Femur (tissue), 1 donor: ENCODE data around the gene PPP2R1B.
A peak's percentile ranks its signal among the peaks of the same experiment; 100 is the strongest.
"Not testable (repeated sequence)": the region's sequence is repeated elsewhere in the genome, so short reads cannot be mapped to it uniquely, and the experiment has no call there.

Experiments
- DNase-seq: peaks from one replicate; pipeline ENCODE4 v3.0.0-alpha.2; 2017

The PPP2R1B gene

DNA sequence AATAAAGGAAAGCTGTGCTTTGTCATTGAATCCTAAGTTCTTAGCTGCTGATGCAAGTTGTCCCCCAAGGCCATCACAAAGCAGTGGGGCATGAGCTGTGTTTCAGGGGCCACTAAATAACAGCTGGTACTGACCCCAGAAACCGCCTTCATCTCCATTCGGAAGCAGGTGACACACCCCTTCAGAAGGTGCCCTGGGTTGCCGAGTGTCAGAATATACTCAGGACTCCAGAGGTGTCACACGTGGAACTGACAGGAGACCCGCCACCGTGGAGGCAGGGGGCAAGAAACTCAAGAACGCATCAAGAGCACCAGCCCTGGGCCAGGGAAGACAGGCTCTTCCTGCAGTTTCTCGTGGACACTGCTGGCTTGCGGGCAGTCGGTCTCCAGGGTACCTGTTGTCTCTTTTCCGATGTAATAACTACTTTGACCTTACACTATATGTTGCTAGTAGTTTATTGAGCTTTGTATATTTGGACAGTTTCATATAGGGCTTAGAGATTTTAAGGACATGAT, 41.5 kb downstream of the PPP2R1B start:
- DNase-seq, result no peak

DNA sequence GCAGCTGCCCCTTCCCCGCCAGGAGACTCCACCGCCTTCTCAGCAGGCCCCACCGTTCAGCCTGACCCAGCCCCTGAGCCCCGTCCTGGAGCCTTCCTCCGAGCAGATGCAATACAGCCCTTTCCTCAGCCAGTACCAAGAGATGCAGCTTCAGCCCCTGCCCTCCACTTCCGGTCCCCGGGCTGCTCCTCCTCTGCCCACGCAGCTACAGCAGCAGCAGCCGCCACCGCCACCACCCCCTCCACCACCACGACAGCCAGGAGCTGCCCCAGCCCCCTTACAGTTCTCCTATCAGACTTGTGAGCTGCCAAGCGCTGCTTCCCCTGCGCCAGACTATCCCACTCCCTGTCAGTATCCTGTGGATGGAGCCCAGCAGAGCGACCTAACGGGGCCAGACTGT, 42.6 kb downstream of the PPP2R1B start:
- DNase-seq, result no peak

DNA sequence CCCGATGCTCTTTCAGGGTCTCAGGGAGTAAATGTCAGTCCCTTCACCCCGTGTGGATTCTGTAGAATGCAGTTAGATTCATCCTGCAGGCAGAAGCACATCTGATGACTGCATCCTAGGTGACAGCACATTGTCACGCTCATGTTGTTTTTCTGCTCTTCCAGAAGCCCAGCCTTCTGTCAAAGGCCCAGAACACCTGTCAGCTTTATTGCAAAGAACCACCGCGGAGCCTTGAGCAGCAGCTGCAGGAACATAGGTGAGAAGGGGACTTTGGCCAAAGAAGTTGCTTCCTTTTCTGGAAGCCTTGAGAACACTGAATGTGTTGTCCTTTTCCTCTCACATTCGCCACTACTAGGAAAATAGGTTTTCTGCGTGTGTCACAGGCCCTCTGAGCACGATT, 43.7 kb downstream of the PPP2R1B start:
- DNase-seq, result no peak

DNA sequence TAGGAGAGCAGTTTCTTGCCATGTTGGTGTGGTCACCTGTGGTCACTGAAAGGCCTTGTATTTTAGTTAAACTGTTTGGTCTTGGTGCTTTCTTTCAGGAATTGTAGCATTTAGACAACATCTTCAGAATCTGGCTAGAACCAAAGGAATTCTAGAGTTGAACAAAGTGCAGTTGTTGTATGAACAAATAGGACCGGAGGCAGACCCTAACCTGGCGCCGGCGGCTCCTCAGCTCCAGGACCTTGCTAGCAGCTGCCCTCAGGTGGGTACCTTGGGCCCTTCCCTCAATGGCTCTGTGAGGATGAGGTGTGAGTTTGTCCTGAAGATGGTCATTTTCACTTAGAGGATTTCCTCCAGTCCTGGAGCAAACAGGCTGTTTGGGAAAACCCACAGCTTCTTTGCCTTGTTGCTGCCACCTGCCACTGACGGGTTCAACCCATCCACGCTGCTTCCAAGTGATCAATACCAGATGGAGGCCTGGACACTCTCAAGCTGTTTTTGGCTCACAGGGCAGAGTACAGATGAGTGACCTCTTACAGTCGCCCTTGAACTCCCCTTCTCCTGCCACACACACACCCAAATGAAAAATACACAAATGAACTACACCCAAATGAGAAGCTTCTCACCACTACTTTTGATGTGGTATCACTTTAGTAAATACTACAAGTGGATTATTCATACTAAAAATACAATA, 45.2 kb downstream of the PPP2R1B start:
- no peak for DNase-seq

DNA sequence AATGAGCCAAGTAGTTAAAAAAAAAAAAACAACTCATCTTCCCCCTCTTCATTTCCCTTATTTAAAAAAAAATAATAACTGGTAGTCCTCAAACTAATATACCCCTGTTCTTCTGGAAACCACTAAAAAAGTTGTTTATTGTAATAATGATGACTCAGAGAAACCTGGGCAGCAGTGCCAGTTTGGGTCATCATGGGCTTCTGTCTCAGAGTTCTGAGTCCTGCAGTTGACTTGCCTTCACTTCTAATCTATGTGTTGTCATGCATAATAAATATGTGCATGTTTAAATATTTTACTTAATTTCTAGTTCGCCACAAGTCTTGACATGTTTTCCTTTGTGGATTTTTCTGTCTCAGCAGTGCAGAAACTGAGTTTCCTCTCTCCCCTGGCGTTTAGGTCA, 46.8 kb downstream of the PPP2R1B start:
- no peak for DNase-seq

DNA sequence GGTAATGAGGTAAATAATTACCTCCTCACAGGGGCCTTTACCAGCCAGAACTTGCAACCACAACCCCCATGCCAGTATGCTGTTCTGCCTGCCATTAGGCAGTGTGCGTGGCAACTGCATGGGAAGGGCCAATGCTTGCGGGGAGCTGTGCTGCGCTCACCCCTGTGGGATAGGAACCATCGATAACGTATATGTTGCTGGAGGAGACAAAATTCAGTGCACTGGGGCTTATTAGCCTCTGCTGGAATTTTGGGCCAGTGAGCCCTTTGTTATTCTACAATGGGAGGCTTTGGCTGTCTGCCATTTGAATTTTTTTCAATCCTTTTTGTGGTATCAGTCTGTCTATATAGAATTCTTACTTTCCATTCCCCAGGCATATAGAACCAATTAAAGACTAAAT, 47.3 kb downstream of the PPP2R1B start:
- DNase-seq, result no peak

DNA sequence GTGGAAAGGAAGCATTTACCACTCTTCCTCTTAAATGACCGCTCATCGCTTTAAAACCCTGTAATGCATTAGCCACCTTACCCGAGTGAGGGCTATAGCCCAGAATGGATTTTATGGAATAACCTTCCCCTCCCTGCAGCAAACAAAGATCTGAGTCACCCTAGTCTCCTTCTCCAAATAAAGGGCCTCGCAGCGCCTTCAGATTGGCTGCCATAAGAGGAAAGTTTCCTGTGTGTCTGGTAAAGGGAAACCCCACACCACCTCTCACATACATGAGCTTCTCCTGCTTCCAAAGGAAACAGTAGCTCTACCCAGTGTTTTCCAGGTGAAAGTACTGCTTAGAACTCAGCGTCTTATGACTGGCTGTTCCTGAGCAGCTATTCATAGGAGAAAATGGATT, 47.8 kb downstream of the PPP2R1B start:
- DNase-seq, result peak; percentile 33

DNA sequence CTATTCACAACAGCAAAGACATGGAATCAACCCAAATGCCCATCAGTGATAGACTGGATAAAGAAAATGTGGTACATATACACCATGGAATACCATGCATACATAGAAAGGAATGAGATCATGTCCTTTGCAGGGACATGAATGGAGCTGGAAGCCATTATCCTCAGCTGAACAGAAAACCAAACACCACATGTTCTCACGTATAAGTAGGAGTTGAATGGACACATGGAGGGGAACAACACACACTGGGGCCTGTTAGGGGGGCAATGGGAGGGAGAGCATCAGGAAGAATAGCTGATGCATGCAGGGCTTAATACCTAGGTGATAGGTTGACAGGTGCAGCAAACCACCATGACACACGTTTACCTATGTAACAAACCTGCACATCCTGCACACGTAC, 48.5 kb downstream of the PPP2R1B start:
- not testable (repeated sequence) for DNase-seq

DNA sequence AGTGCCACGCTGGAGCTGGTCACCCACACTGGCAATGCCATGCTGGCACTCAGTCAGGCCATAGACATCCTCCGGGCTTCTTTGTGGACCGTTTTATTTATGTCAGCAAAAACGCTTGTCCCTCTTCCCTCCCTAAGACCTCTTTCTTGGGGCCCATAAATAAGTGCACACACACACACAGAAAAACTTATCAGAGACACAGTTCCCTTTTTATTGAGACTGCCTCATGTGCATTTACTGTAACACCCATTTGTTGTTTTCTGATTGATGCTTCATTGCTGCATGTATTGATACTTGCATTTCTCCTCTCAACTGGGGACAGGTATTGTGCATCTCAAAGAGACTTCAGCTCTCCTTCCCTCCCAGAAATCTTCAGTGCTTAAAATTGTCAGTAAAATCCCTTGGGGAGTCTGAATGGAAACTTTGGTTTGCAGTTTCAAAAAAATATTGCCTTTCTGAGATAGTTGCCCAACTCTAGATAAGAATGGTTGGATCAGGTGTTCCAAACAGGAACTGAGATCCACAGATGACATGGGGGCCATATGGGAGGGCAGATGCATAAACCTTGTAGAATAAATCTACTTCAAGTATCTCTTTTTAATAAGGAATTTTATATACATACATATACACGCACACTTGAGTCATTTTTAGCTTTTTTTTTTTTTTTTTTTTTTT, 50.9 kb downstream of the PPP2R1B start:
- no peak for DNase-seq

DNA sequence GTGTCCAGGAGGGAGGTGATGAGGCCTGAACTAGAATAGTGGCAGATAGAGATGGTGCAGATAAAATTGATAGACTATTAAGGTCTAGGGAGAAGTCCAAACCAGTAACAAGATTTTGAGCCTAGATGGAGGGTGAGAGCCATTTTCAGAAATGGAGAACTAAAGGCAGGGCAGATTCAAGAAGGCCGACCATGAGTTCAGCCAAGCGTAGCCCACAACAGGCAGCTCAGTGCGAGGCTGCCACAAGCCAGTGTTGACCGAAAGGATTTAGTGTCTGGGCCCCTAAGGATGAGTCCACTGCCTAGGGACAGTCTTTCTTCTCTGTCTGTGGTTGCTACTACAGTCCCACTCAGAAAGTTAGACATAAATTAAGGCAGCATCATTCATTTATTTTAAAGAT, 51.7 kb downstream of the PPP2R1B start:
- DNase-seq, result no peak

DNA sequence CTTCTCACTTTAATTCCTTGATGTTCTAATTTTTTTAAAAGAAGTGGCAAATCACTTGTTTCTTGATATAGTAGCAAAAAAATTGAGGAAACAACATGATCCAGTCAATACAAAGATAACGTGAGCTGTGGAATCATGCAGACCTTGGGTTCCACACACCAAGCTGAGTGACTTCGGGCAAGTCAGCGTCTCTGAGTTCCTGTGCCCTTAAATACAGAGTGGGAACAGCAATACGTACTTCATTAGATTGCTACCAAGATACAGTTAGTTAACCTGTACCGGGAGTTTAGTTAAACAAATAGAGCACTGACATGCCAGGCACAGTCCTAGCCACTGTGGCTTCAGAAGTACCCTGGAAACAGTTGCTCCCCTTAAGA, 58.5 kb downstream of the PPP2R1B start:
- DNase-seq, result no peak

DNA sequence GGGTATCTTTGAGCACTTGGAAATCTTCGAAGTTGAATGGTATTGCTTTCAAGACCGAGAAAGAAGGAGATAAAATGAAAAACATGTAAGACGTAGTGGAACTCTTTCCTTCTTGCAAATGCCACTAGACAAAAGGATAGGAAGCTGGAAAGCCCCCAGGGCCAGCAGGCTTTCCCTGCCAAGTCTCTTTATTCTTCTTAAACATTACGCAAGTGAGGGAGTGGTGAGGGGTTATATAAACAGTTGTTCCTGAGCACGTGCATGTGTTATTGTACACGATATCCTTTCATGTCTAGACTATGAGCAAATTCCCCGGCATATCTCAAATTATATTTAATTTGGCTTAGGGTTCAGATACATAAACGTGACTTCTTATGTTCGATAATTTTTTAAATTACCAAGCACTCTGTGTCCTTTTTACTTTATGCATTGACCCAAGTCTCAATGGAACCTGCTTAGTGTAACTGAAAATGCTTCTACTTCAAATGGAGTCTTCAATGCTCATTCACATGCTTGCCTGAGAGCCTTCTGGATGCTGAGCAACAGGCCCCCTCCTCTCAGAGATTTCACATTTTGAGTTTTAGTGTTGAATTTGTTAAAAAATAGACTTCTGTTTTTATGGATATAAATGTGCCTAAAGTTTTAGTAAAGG, 59.0 kb downstream of the PPP2R1B start:
- DNase-seq, result peak; percentile 47

DNA sequence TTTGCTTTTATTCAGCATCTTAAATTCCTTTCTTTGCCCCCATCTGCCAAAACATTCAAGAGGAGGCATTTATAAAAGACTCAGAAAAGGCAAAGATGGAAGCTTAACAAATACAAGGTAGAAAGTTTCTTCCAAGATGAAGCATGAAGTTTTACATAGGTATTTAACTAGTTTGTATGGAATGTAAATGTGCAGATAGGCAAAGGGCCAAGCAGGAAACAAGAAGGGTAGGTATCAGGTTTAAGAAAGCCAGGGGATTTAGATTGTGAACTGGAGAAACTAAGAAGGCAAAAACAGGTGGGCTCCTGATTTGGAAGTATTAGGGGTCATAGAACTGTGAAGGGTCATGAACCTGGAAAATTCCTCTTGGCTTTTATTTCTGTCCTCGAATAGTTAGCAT, 62.6 kb downstream of the PPP2R1B start:
- no peak for DNase-seq

DNA sequence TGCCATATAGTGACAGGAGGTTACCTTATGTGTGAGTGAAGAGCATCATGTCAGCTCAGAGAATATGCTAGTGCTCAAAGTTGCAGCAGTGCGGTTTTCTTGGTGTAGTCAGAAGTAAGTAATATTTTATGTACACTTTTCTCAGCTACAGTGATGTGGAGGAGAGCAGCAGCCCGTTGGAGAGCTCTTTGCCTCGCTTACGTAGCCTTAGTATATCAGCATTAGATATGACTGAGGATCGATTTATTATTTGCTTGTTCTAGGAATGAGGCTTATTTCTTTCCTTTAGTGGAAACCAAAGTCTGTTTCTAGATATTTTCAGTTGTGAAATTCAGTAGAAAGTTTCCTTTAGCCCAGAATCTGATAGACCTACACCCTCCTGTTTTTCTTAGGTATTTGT, 63.6 kb downstream of the PPP2R1B start:
- no peak for DNase-seq

DNA sequence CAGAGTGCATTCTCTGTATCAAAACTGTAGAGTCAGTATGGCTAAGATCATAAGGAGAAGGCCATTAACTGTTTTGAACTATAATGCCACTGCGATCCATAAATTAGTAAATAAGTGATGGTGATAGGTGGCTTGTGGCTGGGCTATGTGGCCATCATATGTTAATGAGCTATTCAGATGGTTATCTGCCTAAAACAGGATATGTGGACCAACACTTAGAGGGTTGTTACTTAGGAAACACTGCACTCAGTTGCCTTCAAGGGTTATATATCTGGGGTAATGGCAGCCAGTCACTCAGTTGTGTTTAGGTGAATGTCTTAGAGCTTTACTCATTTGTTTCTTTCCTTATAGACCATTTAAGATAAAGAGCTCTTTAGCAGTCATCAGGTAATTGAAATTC, 66.0 kb downstream of the PPP2R1B start:
- DNase-seq, result no peak

DNA sequence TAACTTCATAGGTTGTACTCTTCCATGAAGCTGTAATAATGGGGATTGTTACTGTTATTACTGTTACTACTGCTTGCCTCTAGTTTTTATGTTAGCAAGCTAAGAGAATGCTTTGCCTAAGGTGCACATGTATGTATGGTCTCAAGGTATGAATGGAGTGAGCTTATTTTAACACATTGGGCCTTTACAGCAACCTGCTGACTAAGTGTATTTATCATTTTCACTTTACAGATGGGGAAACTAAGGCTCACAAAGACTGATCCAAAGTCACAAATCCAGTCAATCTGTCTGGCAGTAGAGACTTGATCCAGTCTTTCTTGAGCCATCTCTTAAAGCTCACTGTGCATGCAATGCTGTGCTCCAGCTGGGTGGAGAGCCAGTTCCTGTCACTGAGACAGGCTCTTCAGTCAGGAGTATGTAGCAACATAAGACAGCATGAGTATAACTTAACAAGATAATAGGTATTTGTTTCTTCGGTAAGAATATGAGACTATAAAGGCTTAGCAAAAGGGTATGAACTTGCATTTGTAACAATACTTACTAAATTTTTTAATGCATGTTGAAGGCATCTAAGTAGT, 66.5 kb downstream of the PPP2R1B start:
- no peak for DNase-seq

DNA sequence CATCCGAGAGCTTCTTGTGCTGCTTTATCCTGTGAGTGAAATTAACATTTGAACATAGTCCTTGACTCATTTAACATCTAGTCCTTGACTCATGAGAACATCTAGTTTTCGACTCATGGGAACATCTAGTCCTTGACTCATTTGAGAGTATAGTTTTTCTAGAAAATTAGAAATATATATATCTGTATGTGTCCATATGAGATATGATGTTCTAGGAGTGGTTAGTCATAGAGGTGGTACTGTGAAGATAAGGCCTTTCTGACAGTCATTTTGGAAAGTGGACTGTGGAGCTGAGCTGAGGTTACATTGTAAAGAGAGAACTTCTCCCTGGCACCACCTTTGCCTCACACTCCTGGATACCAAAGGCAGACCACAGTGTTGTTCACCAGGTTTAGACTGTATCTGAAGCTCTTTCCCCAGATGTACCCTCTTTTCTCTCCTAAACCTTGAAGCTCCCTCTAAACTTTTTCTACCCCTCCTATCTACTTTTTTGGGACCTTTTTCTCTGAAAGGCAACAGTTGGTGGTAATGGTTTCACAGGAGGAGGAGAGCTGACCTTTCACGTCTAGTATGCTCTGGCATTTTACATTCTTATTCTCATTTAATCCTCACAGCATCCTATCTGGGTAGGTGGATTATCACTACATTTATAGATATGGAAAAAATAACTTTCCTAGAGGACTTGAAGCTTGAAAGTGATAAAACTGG, 67.2 kb downstream of the PPP2R1B start:
- DNase-seq, result no peak

DNA sequence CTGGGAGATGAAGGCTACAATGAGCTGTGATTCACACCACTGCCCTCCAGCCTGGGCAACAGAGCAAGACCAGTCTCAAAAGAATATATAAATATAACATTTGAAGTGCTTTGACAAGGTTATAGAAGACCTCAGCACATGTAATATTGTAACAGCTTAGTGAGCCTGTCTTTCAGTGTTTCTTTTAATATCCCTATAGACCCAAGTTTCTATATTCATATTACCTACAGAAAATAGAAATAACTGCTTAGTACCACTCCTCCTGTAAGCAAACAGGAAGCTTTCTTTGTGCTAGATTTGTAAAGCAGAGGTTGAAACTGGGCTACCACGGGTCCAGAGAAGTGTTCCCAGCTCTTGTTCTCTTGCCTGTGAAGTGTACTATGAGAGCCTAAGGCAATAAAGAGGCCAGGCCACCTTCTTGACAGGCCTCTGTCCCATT, 68.2 kb downstream of the PPP2R1B start:
- DNase-seq, result no peak

DNA sequence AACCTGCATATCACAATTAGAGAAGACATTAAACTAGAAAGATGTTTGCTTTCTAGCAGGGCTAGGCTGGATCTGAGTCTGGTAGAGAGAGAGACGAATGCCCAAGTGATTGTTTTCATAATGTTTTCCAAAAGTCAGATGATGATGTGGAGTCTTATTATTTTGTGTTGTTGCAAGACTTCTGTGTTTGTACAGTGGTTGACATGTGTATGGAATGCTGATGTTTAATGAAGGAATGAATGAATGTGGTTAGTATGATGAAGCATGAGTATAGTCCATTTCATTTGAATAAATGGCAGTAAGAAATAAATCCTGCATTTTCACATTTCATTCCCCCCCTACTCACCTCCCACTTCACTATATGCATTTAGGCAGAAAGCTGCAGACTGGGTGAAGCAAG, 69.6 kb downstream of the PPP2R1B start:
- DNase-seq, result no peak

DNA sequence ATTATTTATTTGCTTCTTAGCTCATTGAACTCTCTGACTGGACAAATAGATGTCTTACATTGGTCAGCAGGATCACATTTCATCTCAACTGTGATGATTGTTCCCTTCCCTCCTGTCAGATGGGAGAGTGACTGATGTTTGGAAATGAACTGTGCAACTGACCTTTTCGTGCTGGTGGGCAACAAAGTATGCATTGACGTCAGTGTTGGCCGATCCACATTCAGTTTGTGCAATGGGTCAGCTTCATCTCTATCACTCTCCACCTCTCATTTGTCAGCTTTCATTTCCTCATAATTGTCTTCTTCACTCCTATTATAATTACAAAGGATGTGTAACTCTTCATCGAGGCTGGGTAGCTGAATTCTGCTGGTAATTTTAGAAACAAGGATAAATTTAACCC, 71.3 kb downstream of the PPP2R1B start:
- no peak for DNase-seq

DNA sequence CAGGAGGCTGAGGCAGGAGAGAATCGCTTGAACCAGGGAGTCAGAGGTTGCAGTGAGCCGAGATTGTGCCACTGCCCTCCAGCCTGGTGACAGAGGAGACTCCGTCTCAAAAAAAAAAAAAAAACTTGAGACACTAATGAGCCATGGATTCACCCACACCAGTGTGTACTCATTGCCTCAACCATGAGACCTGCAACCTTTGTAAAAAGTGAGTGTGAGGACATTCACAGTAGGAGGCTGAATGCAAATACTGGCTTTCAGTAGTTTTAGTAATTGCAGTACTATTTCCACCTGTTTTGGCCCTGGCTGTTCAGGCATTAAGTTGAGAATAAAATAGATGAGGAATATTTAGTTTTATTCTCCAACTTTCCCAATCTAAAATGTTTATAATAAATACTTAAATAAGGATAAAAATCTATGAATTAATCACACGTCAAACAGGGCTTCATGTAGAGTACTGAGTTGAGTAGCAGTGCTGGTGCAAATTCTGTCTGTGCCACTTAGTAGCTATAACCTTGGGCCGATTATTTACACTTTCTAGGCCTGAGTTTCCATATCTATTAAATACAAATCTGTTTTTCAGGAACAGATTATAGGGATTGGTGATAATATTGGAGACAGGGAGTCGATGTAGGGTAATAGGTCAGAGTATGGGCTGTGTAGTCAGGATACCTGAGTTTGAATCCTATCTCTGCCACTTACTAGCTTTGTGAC, 72.8 kb downstream of the PPP2R1B start:
- DNase-seq, result no peak

DNA sequence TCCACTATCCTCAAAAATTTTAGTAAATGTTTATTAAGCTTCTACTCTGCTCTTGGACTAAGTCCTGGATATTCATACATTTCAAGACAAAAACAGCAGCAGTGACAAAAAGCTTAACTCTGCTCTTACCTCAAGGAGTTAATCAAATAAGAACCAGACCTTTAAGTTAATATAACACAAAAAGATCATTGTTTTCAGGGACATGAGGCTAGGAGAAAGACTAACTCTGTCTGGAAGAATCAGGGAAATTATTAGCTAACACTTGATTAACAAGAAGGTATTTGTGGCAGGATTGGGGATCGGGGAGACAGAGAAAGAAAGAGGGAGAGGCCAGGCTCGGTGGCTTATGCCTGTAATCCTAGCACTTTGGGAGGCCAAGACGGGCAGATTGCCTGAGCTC, 74.4 kb downstream of the PPP2R1B start:
- no peak for DNase-seq
